HG03439 (cell line): Measurements from ENCODE around the gene DDRGK1.

Source experiments
- ATAC-seq: cut with Tn5 transposase; IDR thresholded peaks from one replicate; pipeline ENCODE4 v1.9.1; 2021; ENCODE audit warnings: mild to moderate bottlenecking, moderate library complexity; ENCODE audit not compliant: unreplicated experiment

DDRGK1 gene

DNA sequence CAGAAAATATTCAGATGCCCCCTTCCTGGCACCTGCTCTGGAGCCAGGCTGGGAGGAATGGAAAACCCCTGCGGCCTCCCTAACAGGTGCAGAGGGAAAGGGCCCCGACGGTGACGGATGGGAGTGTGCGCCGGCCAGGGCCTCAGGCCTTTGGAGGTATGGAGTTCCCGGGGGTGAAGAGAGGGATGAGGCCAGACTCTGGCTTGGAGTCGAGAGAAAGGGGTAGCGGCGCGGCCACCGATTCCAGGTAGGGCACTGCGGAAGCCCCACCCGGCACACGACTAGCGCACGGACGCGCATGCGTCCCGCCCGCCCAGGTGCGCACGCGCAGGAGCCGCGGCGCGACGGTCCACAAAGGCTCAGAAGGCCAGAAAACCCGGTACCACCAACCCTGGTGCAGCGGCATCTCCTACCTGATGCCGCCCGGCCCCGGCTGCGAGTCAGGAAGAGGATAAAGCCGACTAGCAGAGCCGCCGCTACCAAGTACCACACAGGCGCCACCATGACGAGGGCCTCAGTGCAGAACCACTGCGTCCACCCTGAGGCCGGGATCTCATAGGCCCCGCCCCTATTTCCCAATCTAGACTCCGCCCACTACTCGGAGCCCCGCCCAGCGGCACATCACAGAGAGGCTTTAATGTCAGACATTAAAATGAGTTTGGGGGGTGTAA lies at the start of gene DDRGK1:
Gene DDRGK1 (minus strand): TSS at position 559 of the 671 bp plus-strand sequence. CDS start 55 bp downstream, at position 504.
- ATAC-seq = peak; percentile 71

DNA sequence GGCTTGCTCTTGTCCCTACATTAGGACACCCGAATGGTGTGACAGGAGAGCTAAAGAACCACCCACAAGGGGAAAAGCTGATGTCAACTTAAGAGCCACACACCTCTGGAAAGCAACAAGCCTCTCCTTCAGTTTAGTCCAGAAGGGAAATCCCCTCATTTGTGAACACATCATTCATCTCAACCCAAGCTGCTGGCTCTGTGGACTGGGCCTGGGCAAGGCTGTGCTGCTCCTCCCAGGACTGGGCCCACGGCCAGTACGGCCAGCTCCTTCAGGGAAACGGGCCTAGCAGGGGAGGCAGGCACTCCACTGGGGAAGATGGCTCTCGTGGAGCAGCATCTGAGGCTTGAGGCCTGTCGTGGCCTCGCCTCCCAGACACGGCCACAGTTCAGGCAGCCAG lies 47.3 kb upstream of the DDRGK1 start:
- ATAC-seq = no peak

DNA sequence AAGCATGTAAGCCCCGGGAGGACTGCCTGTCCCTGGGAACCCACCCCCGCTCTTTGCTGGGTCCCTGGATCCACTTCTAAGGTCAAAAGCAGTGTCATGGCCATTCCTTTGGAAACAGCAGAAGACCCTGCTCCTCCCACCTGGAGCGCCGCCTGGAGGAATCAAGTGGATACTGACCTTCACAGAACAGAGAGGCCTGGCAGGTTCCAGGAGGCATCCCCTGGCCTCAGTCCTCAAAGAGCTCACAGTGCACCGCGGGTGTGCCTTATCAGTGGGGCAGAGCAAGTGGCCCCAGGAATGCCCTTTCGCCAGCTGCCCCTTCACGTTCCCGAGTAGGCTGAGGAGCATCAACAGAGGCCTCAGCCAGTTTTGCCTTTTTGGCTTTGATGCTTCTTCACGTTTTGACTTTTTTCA lies 45.6 kb upstream of the DDRGK1 start:
- ATAC-seq = no peak

DNA sequence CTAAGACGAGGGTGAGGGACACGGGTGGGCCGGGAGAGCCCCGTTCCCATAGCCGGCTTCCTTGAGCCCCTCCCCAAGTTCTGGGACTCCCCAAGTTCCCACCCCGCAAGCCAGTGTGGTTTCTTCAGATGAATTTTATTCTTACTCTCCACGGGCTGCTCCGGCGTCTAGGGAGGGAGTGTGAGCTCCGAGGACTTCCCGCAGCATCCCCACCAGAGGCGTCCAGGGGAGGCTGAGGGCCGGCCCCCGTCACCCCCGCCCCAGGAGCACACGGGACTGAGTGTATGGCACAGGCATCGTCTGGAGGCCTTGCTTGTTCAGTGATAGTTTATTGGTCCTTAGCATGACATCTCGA lies 44.5 kb upstream of the DDRGK1 start:
- ATAC-seq = no peak

DNA sequence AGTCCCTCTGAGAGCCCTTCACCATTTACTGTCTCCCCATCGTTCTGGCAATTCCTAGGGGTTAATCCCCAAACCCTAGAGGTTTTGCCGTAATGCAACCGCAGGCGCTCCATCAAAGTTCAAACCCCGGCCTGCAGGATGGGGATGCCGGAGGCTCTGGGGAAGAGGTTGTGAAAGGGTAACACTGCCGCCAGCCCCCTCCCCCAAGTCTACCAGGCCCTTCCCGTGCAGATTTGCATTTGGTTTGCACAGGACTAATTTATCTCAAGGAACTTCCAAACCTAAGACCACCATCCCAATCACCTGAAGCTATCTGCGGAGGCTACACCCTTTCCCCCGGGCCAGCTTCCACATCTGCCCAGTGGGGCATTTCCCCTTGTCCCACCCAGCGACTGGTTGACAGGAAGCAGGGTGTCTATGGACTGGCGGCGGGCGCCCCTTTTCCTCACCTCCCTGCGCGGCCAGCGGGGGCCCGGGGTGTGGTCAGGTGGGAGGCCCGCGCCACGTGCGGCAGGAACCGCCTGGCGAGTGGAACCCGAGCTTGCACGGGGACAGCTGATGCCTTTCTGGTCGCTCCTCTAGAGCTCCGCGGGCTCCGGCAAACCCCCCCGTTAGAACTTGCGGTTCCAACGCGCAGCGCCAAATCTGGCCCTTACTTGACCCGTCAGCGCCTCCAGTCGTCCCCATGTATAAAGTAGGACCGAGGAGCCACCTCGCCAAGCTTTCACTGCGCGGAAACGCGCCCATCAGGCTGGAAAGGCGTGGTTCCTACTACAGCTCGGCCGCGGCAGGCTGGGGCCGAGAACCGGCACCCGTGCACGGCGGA lies 43.9 kb upstream of the DDRGK1 start:
- no peak for ATAC-seq

DNA sequence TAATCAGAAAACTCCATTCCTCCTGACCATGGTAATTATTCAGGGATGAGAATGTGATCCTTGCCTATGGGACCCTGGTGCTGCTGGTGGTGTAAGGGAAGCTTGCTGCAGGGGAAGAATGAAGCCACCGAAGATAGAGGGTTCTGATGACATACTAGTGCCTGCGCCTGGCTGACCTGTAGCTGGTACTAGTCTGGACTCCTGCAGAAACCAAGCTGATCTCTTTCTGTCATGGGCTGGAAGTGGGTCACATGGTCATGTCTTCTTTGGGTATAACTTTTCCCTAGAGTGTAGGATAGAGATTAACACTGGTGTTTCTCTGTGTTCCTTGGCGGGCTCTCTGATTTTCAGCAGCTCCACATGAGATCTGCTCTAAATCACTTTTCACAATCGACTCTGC lies 43.2 kb upstream of the DDRGK1 start:
- no peak for ATAC-seq

DNA sequence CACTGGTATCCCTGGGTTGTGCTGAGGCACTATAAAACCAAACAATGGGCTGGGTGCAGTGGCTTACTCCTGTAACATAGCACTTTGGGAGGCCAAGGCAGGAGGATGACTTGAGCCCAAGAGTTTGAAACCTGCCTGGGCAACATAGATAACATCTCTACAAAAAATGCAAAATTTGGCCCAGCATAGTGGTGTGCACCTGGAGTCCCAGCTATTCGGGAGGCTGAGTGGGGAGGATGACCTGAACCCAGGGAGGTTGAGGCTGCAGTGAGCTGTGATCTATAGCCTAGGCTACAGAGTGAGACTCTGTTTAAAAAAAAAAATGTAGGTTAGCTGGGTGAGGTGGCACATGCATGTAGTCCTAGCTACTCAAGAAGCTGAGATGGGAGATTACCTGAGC lies 42.2 kb upstream of the DDRGK1 start:
- no peak for ATAC-seq

DNA sequence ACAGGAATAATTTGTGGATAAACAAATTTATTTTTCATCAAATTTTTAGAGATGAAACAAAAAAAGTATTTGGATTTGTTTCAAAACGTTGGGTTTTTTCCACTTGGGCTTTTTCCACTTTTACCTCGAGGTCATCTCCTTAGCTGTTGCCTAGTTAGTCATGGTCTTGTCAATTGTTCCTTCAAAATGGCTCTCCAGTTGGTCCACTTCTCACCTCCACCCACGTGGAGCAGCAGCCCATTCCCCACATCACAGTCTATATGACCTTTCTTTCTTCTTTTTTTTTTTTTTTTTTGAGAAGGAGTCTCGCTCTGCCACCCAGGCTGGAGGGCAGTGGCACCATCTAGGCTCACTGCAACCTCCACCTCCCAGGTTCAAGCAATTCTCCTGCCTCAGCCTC lies 41.2 kb upstream of the DDRGK1 start:
- no peak for ATAC-seq

DNA sequence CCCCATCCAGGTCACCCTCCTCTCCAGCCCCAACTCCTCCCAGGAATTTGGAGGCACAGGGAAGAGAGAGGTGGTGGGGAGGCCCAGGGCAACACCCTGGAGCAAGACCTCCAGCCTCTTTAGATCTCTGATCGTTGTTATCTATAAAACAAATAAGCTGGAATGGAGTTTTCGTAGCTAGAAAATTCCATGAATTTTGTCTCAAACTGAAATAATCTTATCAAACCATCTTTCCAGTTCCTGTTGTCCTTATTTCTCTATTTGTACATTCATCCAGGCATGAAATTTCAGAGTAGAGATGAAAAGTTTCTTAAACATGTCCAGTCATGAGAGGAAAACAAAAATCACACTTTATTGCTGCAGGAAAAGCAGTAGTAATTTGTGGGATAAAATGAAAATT lies 40.7 kb upstream of the DDRGK1 start:
- no peak for ATAC-seq

DNA sequence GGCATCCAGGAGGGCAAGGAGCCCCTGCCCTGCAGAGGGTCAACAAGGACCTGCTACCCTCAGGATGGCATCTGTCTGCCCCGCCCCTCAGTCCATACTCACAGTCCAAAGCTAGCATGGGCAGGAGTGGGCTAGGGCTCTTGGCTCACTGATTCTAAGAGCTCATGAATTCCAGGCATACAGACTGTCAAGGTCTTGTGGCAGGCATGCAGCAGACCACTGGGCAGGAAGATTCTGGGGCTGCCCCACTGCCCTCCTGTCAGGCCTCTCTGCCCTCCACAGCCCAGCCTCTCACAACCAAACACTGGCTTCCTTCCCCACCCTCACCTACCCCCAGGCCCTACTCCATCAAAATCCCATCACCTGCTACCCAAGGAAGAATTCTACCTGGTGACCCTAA lies 40.1 kb upstream of the DDRGK1 start:
- no peak for ATAC-seq

DNA sequence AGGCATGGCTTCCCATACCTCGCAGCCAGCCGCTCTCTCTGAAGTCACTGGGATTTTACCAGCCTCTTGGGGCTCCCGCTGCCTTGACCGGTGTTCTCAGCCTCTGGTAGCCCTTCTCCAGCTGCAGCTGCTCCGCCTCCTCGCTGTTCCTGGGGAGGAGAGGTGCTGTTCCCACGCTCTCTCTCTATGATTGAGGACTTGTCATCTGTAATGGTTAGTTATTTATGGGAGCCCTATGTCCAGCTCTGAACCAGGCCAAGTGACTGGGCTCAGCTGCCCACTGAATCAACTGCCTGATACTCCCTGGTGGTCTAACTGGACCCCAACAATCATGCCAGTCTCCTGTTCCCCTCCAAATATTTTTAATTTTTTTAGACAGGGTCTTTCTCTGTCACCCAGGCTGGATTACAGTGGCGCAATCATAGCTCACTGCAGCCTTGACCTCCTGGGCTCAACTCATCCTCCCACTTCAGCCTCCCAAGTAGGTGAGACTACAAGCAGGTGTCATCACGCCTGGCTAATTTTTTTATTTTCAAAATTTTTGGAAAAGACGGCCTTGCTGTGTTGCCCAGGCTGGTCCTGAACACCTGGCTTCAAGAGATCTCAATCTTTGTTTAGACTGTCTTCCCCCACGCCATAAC lies 39.4 kb upstream of the DDRGK1 start:
- no peak for ATAC-seq

DNA sequence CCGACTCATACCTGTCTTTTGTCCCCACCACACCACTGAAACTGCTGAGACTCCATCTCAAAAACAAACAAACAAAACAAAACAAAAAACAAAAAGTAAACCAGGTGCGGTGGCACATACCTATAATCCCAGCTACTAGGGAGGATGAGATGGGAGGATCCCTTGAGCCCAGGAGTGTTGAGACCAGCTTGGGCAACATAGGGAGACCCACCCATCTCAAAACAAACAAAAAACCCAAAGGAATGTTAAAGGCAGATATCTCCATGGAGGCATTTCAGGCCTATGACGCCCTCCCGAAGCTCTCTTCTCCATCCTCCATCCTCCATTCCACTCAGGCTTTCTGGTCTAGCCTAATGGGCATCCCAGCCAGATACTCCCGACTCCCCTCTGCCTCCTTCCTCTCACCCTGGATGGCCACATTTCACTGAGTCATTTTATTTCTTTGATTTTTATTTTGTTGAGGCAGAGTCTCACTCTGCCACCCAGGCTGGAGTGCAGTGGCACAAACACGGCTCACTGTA lies 37.8 kb upstream of the DDRGK1 start:
- no peak for ATAC-seq

DNA sequence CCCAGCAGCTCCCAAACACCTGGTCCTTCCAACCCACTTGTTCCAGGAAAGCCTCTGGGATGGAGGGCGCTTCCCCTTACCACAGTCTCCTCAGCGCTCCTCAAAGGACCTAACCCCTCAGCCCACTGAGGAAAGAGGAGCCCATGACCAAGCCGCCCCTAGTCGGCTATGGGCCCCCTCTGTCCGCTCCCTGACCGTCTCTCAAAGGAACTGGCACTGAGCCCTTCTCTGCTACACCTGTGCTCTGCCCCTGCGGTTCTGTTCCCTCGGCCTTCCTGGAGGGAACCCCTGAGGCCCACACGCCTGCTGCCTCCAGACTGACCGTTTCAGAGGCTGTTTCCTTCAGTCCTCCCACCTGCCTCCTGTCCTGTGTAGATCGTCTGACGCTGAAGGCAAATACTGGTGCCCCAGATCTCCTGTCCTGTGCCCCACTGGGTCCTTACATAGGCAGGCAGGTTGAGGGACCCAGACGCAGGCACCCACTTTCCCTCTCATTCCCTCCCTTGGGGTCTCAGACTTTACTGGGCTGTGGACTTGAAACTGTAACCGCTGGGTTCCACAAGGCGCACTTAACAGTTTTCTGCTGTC lies 36.4 kb upstream of the DDRGK1 start:
- ATAC-seq = no peak

DNA sequence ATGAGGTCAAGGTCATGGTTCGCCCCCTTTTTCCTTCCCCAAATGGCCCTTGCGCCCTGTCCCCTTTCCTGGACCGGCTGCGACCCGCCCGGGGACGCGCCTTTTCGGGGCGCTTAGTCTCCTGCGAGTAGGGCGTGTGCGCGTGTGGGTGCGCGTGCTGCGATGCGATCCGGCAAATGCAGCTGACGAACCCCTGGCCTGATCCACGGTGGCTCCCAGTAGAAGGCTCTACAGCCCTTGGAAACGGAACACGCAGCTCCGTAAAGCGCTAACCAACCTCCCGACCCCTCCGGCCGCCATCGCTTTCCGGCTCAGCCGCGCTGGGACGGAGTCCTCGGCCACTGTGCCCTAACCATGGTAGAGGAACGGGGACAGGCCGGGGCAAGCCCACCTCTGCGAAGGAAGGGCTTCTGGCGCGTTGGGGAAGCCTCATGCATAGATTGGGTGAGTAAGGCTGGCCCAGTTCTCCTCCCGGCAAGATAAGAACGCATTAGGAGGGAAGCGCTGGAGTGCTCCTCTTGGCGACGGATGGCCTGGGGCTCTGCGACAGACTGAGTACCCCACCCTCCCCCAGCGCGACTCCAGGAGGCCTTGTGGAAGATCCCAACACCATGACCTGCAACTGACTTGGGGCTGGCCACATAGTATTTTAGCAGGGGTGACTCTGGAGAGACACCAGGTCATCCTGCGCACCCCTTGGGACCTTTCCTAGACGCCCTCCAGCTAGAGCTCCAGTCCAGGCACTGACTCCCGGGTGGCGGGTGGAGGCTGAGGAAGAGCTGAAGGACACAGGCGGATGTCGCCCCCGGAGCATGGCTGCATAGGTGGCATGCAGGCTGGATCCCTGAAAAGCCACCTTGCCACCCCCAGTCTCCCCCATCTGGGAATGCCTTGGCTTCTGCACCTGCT lies 35.6 kb upstream of the DDRGK1 start:
- ATAC-seq = no peak

DNA sequence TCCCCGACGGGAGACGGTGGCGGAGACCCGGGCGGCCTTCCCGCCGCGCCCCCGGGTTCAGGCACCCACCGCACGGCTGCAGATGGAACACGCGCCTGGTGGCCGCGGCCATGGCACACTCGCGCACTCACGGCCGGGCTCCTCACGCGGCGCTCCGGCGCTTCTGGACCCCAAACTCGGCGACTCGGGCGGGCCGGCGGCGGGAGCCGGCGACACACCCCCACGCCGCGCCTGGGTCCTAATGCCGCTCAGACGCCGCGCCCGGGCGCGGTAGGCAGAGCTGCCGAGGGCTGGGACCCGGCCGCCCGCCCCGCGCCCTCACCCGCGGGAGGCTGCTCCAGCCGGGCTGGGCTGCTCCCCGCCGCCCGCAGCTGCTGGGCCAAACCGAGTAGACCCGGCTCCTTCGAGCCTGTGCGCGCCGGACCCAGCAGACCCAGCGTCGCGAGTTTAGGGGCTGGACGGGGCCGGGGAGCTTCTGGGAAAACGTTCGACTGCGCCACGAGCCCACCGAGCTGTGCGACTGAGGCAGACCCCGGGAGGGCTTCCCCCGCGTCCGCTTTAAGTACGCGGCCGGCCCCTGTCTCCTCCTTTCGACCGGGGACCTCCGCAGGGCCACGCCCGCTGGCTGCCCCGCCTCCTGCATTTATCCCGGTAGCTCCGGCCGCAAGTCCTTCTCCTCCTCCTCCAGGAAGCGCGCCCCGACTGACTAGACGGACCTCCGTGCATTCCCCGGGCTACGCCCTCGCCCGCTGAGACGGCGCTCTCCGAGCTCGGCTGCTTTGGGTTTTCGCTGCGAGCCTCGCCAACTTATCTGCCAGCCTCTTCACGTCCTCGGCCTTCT lies 34.8 kb upstream of the DDRGK1 start, which contains the start of gene SLC4A11:
Gene SLC4A11 (minus strand): TSS at position 165 of the 841 bp plus-strand sequence. CDS start 53 bp downstream, at position 112.
- ATAC-seq = peak; percentile 40

DNA sequence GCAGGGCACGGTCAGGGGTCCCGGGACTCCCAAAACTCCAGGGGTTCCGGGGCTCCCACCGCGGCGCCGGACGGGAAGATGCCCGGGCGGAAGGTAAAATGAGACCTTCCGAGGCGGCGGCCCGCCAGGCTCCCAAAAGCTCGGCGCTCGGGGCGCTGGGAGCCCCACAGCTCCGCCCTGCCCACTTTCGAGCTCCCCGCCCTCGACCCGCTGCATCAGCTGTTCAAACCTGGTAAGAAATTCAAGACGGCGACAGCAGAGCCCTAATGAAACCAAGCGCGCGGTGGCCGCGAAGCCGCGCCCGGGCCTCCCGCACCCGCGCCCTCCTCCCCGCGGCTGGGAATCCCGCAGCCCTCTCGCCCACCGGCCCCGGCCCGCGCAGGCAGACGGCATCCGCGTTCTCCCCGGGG lies 34.1 kb upstream of the DDRGK1 start:
- ATAC-seq = peak; percentile 48

DNA sequence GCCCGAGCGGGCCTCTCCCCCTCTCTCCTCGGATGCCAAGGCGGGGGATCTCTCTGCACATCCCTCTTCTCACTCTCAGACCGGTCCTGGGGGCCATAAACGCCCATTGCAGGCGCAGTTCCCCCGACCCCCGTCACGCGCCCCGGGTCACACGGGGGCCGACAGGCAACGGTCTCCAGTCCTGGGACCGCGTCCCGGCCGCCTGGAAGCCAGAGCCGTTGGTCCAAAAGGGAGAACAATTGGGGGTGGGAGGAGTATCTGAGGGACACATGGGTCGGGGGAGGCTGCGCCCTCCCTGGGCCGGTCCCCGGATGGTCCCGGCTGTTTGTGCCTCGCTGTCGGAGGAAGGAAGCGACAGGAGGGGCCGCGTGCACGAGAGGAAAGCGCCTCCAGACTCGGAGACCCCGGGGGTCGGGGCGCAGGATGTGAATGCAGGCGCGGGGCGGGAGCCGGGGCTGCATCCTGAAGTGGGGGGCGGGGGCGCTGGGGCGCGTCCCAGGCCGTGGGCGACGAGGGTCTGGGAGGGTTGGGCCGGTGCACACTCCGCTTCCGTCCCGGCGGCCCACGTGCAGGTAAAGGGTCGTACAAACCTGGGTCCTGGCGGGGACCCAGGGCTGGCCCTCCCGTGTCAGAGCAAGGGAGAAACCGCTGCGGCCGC lies 33.6 kb upstream of the DDRGK1 start:
- ATAC-seq = no peak

DNA sequence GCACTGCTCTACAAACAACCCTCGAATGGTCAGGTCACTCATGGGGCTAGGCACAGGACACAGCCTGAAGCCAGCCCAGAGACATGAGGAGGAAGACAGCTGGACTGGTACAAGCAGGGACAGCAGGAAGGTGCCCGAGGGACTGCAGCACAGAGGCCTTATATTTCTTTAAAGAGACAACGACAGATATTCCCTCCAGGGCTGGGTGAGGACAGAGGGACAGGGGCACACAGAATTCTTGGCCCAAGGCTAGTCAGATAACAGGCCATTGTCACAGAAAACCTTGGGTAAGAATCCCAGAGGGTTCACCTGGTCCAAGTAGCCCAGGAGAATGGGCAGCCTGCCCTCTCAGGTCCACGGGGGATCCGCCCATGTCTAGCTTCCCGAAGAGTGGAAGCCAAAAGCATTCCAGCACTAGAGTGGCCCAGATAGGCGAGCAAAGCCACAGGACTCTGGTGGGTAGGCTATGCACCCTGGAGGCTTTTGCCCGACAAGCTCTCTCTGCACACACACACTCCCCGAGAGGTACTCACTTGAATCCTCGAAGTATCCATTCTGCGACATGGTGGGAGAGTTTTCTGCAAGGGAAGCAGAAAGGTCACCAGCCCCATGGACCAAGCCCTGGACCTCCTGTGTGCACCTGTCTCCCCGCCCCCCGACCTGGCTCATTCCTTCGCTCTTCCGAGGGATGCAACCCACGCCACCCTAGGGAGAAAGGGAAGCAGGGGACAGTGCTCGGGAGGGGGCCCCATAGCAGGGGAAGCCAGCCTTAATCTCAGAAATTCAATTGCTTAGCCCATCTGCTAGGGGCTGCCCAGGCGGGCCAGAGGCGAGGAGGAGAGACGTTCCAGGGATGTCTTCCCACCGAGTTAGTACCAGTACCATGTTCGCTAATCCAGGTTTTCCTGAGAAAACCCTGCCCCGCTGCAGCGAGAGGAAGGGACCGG lies 32.8 kb upstream of the DDRGK1 start:
- ATAC-seq = no peak
